ENCODE data around the gene PAPSS2.

DNA sequence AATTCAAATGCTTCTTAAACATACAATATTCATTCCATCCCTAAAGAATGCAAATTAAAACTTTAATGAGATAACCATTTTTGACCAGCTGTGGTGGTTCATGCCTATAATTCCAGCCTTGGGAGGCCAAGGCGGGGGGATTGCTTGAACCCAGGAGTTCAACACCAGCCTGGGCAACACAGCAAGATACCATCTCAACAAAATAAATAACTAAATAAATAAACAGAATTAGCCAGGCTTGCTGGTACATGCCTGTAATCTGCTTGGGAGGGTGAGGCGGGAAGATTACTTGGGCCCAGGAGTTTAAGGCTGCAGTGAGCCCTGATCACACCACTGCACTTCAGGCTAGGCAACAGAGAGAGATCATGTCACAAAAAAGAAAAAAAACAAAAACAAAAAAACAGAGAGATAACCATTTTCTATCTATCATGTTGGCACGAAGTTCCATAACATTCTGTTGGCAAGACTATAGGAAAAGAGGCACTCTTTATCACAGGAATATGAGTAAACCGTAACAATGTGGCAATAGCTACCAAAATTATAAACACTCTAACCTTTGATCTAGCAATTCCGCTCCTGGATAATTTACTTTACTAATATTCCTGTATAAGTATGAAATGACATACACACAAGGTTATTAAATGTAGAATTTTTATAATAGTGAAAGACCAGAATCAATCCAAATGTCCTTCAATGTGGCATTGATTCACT lies 106.1 kb downstream of the PAPSS2 start:
- TF ChIP-seq, protein P1, sequence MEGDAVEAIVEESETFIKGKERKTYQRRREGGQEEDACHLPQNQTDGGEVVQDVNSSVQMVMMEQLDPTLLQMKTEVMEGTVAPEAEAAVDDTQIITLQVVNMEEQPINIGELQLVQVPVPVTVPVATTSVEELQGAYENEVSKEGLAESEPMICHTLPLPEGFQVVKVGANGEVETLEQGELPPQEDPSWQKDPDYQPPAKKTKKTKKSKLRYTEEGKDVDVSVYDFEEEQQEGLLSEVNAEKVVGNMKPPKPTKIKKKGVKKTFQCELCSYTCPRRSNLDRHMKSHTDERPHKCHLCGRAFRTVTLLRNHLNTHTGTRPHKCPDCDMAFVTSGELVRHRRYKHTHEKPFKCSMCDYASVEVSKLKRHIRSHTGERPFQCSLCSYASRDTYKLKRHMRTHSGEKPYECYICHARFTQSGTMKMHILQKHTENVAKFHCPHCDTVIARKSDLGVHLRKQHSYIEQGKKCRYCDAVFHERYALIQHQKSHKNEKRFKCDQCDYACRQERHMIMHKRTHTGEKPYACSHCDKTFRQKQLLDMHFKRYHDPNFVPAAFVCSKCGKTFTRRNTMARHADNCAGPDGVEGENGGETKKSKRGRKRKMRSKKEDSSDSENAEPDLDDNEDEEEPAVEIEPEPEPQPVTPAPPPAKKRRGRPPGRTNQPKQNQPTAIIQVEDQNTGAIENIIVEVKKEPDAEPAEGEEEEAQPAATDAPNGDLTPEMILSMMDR (IDR thresholded peaks at IDR 0.05; ENCODE audit: insufficient read depth, low read length, poor library complexity, severe bottlenecking), result no peak
- no peak for TF ChIP-seq EZH2phosphoT487 (conservative IDR thresholded peaks at IDR 0.05; ENCODE audit: low read length)

Measured in SU-DHL-6 (cell line).